D721Med (cell line): ENCODE data around the gene PRIMA1.
A peak's percentile ranks its signal among the peaks of the same experiment; 100 is the strongest.

Experiments used
- DNase-seq: peaks from one replicate; pipeline ENCODE4 v3.0.0; 2011; ENCODE audit warnings: low spot score; ENCODE audit not compliant: insufficient read length
- FAIRE-seq: peaks from 2 replicates; lab custom pipeline; 2011; peaks lifted over from hg19 to GRCh38; lab: Jason Lieb, UNC
- TF ChIP-seq, protein P1 (sequence below): IDR thresholded peaks from 2 replicates; pipeline ENCODE4 v1.5.1; 2012; ENCODE audit warnings: mild to moderate bottlenecking, control low read depth; ENCODE audit not compliant: insufficient read depth; ENCODE audit errors: missing control alignments

Gene PRIMA1

DNA sequence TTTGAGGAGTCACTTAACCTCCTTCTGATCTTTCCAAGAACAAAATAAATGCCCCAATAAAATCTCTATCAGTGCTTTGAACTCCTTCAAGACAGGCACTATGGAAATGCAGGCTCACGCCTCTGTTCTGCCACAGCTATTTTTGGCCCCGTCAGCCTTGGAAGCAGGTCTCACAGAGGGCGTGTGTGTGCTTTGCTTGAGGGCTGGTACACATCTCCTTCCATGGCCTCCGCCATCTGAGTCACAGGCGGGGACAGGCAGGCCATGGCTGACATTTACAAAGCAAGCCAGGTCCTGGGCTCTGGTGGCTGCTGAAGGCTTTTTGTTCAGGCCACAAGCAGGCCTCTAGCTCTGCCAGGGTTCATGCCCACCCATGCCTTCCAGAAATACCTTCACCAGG, 16.0 kb downstream of the PRIMA1 start:
- DNase-seq (no peak), FAIRE-seq (no peak)
- TF ChIP-seq, protein P1, sequence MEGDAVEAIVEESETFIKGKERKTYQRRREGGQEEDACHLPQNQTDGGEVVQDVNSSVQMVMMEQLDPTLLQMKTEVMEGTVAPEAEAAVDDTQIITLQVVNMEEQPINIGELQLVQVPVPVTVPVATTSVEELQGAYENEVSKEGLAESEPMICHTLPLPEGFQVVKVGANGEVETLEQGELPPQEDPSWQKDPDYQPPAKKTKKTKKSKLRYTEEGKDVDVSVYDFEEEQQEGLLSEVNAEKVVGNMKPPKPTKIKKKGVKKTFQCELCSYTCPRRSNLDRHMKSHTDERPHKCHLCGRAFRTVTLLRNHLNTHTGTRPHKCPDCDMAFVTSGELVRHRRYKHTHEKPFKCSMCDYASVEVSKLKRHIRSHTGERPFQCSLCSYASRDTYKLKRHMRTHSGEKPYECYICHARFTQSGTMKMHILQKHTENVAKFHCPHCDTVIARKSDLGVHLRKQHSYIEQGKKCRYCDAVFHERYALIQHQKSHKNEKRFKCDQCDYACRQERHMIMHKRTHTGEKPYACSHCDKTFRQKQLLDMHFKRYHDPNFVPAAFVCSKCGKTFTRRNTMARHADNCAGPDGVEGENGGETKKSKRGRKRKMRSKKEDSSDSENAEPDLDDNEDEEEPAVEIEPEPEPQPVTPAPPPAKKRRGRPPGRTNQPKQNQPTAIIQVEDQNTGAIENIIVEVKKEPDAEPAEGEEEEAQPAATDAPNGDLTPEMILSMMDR = no peak

DNA sequence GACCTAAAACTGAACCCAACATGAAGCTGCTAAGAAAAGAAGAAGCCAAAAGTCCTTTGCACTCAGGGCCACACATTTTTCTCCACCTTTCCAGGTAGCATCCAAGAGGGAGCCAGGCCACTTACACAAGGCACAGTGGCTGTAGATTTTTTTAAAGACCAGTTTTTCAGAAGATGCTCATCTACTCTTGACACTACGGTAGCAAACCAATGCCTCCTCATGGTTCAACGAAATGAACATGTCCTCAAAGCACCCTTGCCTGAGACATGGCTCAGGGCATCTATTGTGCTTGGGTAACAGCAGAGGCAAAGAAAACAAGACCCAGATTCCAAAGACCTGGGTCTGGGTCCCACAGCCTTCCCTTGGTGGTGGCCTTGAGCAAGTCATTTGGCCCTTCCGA, 22.3 kb downstream of the PRIMA1 start:
- TF ChIP-seq, protein P1 = no peak

DNA sequence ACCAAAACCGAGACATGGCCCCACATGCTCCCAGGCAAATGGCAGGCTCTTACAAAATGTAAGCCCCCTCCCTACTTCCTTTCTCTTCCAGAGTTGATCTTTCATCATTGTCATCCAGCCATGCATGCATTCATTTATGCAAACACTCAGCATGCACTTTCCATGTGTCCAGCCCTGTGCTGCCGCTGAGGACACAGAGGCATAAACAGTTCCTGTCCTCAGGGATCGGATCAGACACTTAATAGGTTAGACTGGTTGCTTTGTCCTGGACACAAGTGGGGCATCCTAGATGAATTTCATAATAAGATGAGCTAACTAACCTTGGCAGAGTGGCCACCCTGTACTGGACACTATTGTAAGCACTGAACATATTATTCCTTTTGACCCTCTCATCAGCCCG, 23.1 kb downstream of the PRIMA1 start:
- TF ChIP-seq, protein P1 = no peak
- FAIRE-seq (no peak), DNase-seq (no peak)

More for the DNA sequence above, 22.3 kb downstream of the PRIMA1 start:
- DNase-seq = no peak
- FAIRE-seq = no peak

DNA sequence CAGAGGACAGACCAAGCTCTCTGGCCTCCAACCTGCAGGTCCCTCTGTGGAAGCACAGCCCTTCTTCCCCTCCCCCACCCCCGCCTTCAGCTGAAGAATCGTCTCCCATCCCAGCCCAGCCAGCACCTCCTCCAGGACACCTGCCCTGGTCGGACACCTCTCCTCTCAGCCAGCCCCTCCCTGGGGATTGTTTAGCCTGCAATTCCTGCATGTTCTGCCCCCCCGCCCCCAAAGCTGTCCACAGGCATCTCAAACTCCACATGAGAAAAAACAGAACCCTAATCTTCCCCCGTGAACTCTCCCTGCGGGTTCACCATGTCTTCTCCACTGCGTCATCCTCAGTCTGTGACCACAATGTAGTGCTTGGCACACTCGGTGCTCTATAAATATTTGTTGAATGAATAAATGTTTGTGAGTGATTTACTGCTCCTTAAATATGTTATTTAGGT, 24.1 kb downstream of the PRIMA1 start:
- TF ChIP-seq, protein P1 = no peak
- no peak for FAIRE-seq
- DNase-seq = no peak

DNA sequence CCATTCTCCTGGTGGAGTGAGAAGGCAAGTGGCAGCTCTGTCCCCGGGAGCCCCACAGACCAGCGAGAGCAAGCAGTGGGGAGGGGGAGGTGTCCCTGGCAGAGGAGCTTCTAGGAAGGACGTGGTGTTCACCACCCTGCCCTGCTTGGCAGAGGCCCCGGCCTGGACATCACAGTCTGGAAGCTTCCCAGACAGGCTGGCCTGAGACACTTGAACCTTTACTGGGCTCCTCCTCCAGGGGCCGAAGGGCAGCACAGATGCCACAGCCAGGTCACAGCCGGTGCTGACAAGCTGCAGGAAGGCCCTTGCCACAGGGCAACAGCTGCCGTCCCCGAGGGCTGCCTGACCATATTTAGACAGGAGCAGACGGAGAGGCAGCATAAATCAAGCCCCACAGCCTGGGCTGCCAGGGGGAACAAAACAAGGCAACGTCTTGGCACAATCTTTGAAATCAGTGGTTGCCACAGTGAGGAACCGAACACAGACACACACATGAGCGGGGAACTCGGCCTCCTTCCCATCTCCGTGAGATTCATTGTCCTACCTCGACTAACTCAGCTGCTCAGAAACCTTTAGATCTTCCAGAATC, 28.5 kb downstream of the PRIMA1 start:
- DNase-seq (no peak), FAIRE-seq (no peak)
- TF ChIP-seq, protein P1 = no peak

DNA sequence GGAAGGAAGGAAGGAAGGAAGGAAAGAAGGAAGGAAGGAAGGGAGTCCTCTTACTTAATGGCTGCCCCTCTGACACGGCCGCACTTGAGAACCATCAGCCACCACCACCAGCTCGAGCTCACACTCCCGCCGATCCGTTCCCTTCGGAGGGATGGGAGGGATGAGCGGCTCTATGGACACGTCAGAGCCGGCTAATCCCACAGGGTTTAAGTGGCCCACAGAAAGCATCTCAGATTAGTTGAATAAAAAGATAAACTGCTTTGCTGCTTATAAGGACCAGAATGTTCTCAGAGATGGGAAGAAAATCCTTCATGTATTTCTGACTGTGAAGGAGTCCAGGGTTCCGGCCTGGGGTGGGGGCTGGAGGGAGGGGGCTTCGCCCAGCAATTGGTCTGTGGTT, 31.1 kb downstream of the PRIMA1 start:
- DNase-seq (peak; percentile 60), FAIRE-seq (no peak)
- TF ChIP-seq, protein P1 = no peak

DNA sequence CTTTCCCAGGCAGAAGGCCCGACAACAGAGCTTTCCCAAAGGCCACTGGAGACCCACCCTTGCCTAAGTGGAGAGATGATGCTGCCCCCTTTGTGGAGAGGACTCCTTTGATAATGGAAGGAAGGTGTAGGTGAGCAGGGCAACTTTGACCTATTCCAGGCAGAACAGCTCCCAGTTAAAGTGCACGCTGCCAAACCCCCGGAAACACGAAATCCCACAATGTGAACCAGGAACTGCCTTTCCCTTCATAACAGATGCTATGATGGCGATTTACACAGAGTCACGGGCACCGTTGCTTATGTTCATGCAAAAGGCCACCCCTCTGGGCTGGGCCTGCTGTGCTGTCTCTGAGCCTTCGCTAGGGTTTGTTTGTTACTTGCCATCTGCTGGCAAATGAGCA, 34.6 kb downstream of the PRIMA1 start:
- DNase-seq (no peak), FAIRE-seq (no peak)
- TF ChIP-seq, protein P1 = no peak
